ENCODE data around the gene TMEM82.

GRCh38 chr1:15749399-15750291 is 7.3 kb downstream of the TMEM82 start:
- TF ChIP-seq HBP1 (CRISPR knock-in tag; IDR thresholded peaks at IDR 0.05; ENCODE audit: low read depth) (no peak), SMC3 (IDR thresholded peaks at IDR 0.05; ENCODE audit: low read length) (no peak)
